Measurements from ENCODE around the gene L3MBTL3.

- TF ChIP-seq, protein P1, sequence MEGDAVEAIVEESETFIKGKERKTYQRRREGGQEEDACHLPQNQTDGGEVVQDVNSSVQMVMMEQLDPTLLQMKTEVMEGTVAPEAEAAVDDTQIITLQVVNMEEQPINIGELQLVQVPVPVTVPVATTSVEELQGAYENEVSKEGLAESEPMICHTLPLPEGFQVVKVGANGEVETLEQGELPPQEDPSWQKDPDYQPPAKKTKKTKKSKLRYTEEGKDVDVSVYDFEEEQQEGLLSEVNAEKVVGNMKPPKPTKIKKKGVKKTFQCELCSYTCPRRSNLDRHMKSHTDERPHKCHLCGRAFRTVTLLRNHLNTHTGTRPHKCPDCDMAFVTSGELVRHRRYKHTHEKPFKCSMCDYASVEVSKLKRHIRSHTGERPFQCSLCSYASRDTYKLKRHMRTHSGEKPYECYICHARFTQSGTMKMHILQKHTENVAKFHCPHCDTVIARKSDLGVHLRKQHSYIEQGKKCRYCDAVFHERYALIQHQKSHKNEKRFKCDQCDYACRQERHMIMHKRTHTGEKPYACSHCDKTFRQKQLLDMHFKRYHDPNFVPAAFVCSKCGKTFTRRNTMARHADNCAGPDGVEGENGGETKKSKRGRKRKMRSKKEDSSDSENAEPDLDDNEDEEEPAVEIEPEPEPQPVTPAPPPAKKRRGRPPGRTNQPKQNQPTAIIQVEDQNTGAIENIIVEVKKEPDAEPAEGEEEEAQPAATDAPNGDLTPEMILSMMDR (IDR thresholded peaks at IDR 0.05; ENCODE audit: insufficient read depth, low read depth, low read length) = no peak
- no peak for TF ChIP-seq EZH2 (IDR thresholded peaks at IDR 0.05; ENCODE audit: insufficient read depth, low read length)
Measured at GRCh38 chr6:130054725-130055124, 36.3 kb downstream of the L3MBTL3 start.

All from astrocyte (in vitro differentiated cells and primary cell).